Endodermal cell (in vitro differentiated cells): Measurements from ENCODE around the gene TMEM175. TPM values are rescaled to one million over a fixed set of nuclear protein-coding genes. Genes with fewer than 3 reads are reported as not detected.

Experiments used
- DNase-seq: peaks from one replicate; pipeline ENCODE4 v3.0.0-alpha.2; 2017
- H3K27ac ChIP-seq: 2 replicates; pipeline ENCODE4 v1.5.1; 2013; ENCODE audit warnings: mild to moderate bottlenecking, low read depth, low read length, moderate library complexity
- H3K27me3 ChIP-seq: 2 replicates; pipeline ENCODE4 v1.6.1; 2013; ENCODE audit warnings: mild to moderate bottlenecking, low read length, moderate library complexity; ENCODE audit not compliant: insufficient read depth, control insufficient read depth, poor library complexity, severe bottlenecking
- H3K36me3 ChIP-seq: 2 replicates; pipeline ENCODE4 v1.7.0; 2013; ENCODE audit warnings: mild to moderate bottlenecking, low read length, moderate library complexity; ENCODE audit not compliant: control insufficient read depth, insufficient read depth
- H3K4me1 ChIP-seq: one replicate; pipeline ENCODE4 v1.7.0; 2013; ENCODE audit warnings: low read length; ENCODE audit not compliant: control insufficient read depth, insufficient read depth
- H3K4me3 ChIP-seq: 2 replicates; pipeline ENCODE4 v1.5.1; 2013; ENCODE audit warnings: mild to moderate bottlenecking, low read length, moderate library complexity
- H3K9ac ChIP-seq: 2 replicates; pipeline ENCODE4 v1.6.1; 2013; ENCODE audit warnings: mild to moderate bottlenecking, low read length, moderate library complexity; ENCODE audit not compliant: poor library complexity, severe bottlenecking; ENCODE audit errors: extremely low read depth
- H3K9me3 ChIP-seq: 2 replicates; pipeline ENCODE4 v1.6.1; 2013; ENCODE audit warnings: mild to moderate bottlenecking, low read length, moderate library complexity; ENCODE audit not compliant: control insufficient read depth
- H3K27ac Mint-ChIP-seq: 2 replicates; pipeline ENCODE4 v1.8.0; 2020; ENCODE audit warnings: mixed read lengths
- H3K27me3 Mint-ChIP-seq: 2 replicates; pipeline ENCODE4 v1.8.0; 2021; ENCODE audit warnings: mild to moderate bottlenecking, mixed read lengths; ENCODE audit not compliant: insufficient read depth
- H3K36me3 Mint-ChIP-seq: 2 replicates; pipeline ENCODE4 v1.8.0; 2020; ENCODE audit warnings: low read depth, mixed read lengths
- H3K4me1 Mint-ChIP-seq: 2 replicates; pipeline ENCODE4 v1.8.0; 2020; ENCODE audit warnings: mixed read lengths
- H3K4me3 Mint-ChIP-seq: 2 replicates; pipeline ENCODE4 v1.8.0; 2020; ENCODE audit warnings: mild to moderate bottlenecking, moderate library complexity, mixed read lengths
- H3K9me3 Mint-ChIP-seq: 2 replicates; pipeline ENCODE4 v1.8.0; 2020; ENCODE audit warnings: mild to moderate bottlenecking, mixed read lengths
- WGBS, 2 experiments: methylation state at CpG; one replicate each; pipeline versions ENCODE4 v1.1.5 to v1.1.7; 2013; ENCODE audit warnings: missing lambda C conversion rate in 2 of 2, mixed read lengths in 1 of 2; ENCODE audit not compliant: insufficient coverage in 1 of 2, insufficient read length in 1 of 2; 5-methylcytosine and 5-hydroxymethylcytosine counted together
- total RNA-seq, 2 donors: library from RNA; stranded (reverse); fragmentation: NEBNext Ultra II Directional in 1 of 2; extraction: Animal tissue kit (Norgen Biotek cat#: 25700) in 1 of 2; gene quantifications; 2 replicates in 1 of 2; 3 replicates in 1 of 2; pipeline ENCODE4 v1.2.1, GENCODE V29; 2021
- TF ChIP-seq, protein P1 (sequence below): fragments of 200-600 bp; sonication (generic); conservative IDR thresholded peaks from 2 replicates; pipeline ENCODE4 v1.5.0; 2021; ENCODE audit warnings: antibody characterized with exemption, mild to moderate bottlenecking

Gene TMEM175
- total RNA-seq, 2 donors from 2014 or later: 15.9 to 23.0 TPM

DNA sequence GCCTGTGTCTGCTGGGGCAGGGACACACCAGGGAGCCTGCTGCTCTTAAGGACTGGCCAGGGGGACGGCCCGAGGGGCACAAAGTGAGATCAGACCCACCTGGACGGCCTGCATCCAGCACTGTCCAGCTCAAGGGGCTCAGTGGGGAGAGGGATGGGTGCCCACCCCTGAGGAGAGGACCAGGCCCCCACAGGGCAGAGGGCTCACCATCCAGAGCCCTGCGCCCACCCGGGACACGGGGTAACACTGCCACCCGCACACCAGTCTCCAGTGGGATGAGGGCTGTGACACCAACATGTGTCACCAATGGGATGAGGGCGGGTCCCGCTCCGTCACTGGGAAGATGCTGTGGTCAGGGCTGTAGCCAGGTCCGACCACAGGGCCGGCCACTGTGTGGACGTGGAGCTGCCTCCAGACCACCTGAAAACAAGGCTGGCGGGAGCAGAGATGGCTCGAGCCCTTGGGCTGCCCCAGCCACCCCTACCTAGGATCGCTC lies 27.9 kb downstream of the TMEM175 start:
- H3K4me1 Mint-ChIP-seq: no peaks in the 10 kb centered on the region
- no peak overlapping the region for H3K27ac ChIP-seq
- H3K9ac ChIP-seq: no peak overlapping the region
- 86 to 87% methylated on average over 14 to 16 of the region's 16 CpGs for WGBS, 2 experiments
- no peaks in the 10 kb centered on the region for H3K27me3 Mint-ChIP-seq
- peaks cover 15% of the 10 kb centered on the region for H3K36me3 Mint-ChIP-seq
- no peaks in the 10 kb centered on the region for H3K36me3 ChIP-seq
- no peak overlapping the region for H3K27ac Mint-ChIP-seq
- H3K27me3 ChIP-seq: no peaks in the 10 kb centered on the region
- H3K9me3 Mint-ChIP-seq: no peaks in the 10 kb centered on the region
- TF ChIP-seq, protein P1, sequence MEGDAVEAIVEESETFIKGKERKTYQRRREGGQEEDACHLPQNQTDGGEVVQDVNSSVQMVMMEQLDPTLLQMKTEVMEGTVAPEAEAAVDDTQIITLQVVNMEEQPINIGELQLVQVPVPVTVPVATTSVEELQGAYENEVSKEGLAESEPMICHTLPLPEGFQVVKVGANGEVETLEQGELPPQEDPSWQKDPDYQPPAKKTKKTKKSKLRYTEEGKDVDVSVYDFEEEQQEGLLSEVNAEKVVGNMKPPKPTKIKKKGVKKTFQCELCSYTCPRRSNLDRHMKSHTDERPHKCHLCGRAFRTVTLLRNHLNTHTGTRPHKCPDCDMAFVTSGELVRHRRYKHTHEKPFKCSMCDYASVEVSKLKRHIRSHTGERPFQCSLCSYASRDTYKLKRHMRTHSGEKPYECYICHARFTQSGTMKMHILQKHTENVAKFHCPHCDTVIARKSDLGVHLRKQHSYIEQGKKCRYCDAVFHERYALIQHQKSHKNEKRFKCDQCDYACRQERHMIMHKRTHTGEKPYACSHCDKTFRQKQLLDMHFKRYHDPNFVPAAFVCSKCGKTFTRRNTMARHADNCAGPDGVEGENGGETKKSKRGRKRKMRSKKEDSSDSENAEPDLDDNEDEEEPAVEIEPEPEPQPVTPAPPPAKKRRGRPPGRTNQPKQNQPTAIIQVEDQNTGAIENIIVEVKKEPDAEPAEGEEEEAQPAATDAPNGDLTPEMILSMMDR: no peak
- no peak overlapping the region for H3K4me3 Mint-ChIP-seq
- no peak overlapping the region for H3K4me3 ChIP-seq
- no peak for DNase-seq
- H3K9me3 ChIP-seq: no peaks in the 10 kb centered on the region
- H3K4me1 ChIP-seq: no peaks in the 10 kb centered on the region

DNA sequence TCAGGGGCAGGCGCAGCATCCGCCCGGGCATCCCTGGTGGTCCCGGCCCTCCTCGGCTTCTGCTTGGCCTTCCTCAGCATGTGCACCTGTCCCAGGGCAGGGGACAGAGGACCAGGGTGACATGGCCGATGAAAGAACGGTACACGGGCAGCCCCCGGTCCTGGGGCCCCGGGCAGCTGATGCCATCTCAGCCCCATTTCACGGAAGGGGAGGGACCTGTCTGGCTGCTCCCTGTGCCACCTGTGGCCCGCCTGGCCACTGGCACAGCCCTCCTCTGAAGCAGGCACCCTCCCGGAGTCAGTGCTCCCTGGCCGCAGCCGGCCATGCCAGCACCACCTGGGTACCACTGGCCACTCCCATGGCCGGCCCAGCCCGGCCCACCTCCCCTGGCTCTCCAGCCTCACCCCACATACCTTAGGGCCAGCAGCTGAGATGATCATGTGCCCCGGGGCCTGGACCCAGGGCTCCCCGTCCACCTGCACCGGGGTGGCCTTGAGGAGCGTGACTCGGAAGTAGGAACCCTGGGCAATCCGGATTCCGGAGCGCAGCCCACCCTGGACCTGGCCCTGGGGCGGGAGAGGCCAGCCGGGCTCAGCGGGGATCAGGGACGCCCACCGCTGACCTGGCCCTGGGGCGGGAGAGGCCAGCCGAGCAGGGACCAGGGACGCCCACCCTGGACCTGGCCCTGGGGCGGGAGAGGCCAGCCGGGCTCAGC lies 28.5 kb downstream of the TMEM175 start:
- H3K27me3 ChIP-seq: no peaks in the 10 kb centered on the region
- H3K27ac ChIP-seq: no peak overlapping the region
- no peaks in the 10 kb centered on the region for H3K4me1 ChIP-seq
- Mint-ChIP-seq H3K4me1 (no peaks in the 10 kb centered on the region), H3K27ac (no peak overlapping the region), H3K9me3 (no peaks in the 10 kb centered on the region), H3K27me3 (no peaks in the 10 kb centered on the region), H3K36me3 (peaks cover 15% of the 10 kb centered on the region), H3K4me3 (no peak overlapping the region)
- 95 to 100% methylated on average over 12 to 35 of the region's 35 CpGs for WGBS, 2 experiments
- no peak for DNase-seq
- no peaks in the 10 kb centered on the region for H3K9me3 ChIP-seq
- no peaks in the 10 kb centered on the region for H3K36me3 ChIP-seq
- H3K4me3 ChIP-seq: no peak overlapping the region
- TF ChIP-seq, protein P1: no peak
- no peak overlapping the region for H3K9ac ChIP-seq

DNA sequence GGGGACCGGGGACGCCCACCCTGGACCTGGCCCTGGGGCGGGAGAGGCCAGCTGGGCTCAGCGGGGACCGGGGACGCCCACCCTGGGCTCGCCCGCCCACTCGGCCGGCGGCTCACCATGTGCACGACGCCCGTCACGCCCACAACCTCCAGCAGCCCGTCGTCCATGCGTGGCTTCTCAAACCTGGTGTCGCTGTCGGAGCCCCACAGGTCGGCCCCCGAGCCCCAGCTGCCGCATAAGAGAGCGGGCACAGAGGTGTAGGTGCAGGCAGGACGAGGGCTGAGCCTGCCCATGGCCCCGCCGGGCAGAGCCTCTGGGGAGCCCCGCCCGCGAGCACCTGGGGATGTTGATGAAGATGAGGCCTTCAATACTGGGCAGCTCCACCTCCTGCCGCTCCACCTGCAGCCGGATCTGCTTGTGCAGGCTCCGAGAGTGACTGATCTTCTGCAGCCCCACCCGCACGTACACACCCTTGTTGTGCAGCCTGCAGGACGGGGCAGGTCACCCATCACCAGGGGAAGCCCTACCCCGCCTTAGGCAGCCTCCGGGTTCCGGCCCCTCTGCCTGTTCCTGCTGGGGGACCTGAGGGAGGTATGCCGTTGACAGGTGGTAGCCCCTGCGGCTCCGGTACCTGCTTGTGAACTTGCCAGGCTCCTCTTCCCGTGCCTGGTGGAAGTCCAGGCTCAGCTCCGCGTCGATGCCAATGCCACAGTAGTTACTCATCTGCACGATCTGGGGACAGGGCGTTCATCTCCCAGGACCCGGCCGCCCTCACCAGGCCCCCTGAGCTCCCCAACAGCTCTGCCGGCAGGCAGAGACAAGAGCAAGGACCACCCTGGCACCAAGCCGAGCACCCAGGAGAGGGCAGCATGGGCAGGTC lies 29.3 kb downstream of the TMEM175 start:
- Histone ChIP-seq H3K4me1 (no peaks in the 10 kb centered on the region), H3K36me3 (no peaks in the 10 kb centered on the region), H3K9me3 (no peaks in the 10 kb centered on the region), H3K27ac (no peak overlapping the region), H3K27me3 (no peaks in the 10 kb centered on the region), H3K9ac (no peak overlapping the region), H3K4me3 (no peak overlapping the region)
- no peak overlapping the region for H3K4me3 Mint-ChIP-seq
- H3K4me1 Mint-ChIP-seq: no peaks in the 10 kb centered on the region
- DNase-seq: peak; percentile 36
- TF ChIP-seq, protein P1: no peak
- H3K27ac Mint-ChIP-seq: no peak overlapping the region
- WGBS, 2 experiments: 90 to 92% methylated on average over 19 to 52 of the region's 52 CpGs
- H3K9me3 Mint-ChIP-seq: no peaks in the 10 kb centered on the region
- H3K27me3 Mint-ChIP-seq: no peaks in the 10 kb centered on the region
- H3K36me3 Mint-ChIP-seq: peaks cover 15% of the 10 kb centered on the region
